Lung (tissue), 12 donors: Measurements from ENCODE around the gene EXPH5. TPM values are rescaled to one million over a fixed set of nuclear protein-coding genes. Genes with fewer than 3 reads are reported as not detected.

ENCODE experiments used
- ATAC-seq: fragments of 200-7000 bp; cut with Tn5 transposase; one replicate; pipeline ENCODE4 v1.9.1; 2020; ENCODE audit warnings: moderate number of reproducible peaks; ENCODE audit not compliant: insufficient read depth, low FRiP score
- DNase-seq, 3 donors: peaks; one replicate each; pipeline ENCODE4 v3.0.0-alpha.2; 2013 to 2017
- H3K27ac ChIP-seq, 2 donors: one replicate each; pipeline ENCODE4 v1.5.1; 2013; ENCODE audit warnings: mild to moderate bottlenecking in 2 of 2, moderate library complexity in 2 of 2, control low read depth in 1 of 2, inconsistent platforms in 1 of 2, low read depth in 1 of 2, low read length in 1 of 2
- H3K27me3 ChIP-seq, 3 donors: one replicate each; pipeline ENCODE4 v1.5.1; 2013; ENCODE audit warnings: low read length in 2 of 3; ENCODE audit not compliant: control insufficient read depth in 3 of 3, insufficient read depth in 3 of 3
- H3K36me3 ChIP-seq, 4 donors: one replicate each; pipeline ENCODE4 v1.5.1; 2013; ENCODE audit warnings: low read length in 4 of 4, mild to moderate bottlenecking in 1 of 4, moderate library complexity in 1 of 4; ENCODE audit not compliant: control insufficient read depth in 4 of 4, insufficient read depth in 4 of 4
- H3K4me1 ChIP-seq, 5 donors: one replicate each; pipeline ENCODE4 v1.5.1; 2013; ENCODE audit warnings: low read length in 5 of 5, mild to moderate bottlenecking in 2 of 5, moderate library complexity in 1 of 5; ENCODE audit not compliant: control insufficient read depth in 5 of 5, insufficient read depth in 5 of 5
- H3K4me3 ChIP-seq: one replicate; pipeline ENCODE4 v1.5.1; 2013; ENCODE audit warnings: mild to moderate bottlenecking, control low read depth, moderate library complexity
- H3K9ac ChIP-seq, 2 donors: one replicate each; pipeline ENCODE4 v1.5.1; 2013; ENCODE audit warnings: low read length in 2 of 2, control low read depth in 1 of 2; ENCODE audit not compliant: insufficient read depth in 1 of 2
- H3K9me3 ChIP-seq, 4 donors: one replicate each; pipeline ENCODE4 v1.5.1; 2013; ENCODE audit warnings: low read length in 3 of 4, mild to moderate bottlenecking in 1 of 4, moderate library complexity in 1 of 4; ENCODE audit not compliant: control insufficient read depth in 4 of 4, insufficient read depth in 3 of 4
- CTCF ChIP-seq: IDR thresholded peaks from 2 replicates; pipeline ENCODE4 v1.5.1; 2012; ENCODE audit warnings: mild to moderate bottlenecking; ENCODE audit errors: control extremely low read depth, extremely low read depth
- WGBS, 2 donors: extraction: QIAGEN DNeasy Blood & Tissue Kit; methylation state at CpG; one replicate each; pipeline ENCODE4 v1.1.7; 2013; 5-methylcytosine and 5-hydroxymethylcytosine counted together
- polyA plus RNA-seq, 2 donors: library from polyadenylated mRNA; stranded (reverse); fragments of 200-250 nt; gene quantifications; one replicate each; pipeline ENCODE4 v1.2.1, GENCODE V29; 2013
- total RNA-seq, 2 donors: library from RNA; depleted of rRNA in 1 of 2; stranded (reverse); fragments of >200 nt in 1 of 2; gene quantifications; one replicate each; pipeline ENCODE4 v1.2.1, GENCODE V29; 2014 to 2021
- donor health status: control.
- donor health status: control.
- donor health status: Bipolar disorder and iron deficiency.
- donor health status: healthy.
- donor health status: DM: yes; HTN: yes; CAD: no.

EXPH5 gene
- total and polyA plus RNA-seq, 4 donors: 1.1 to 28.8 (median 15.2) TPM

GRCh38 chr11:108616549-108616948 is 23.0 kb upstream of the EXPH5 start:
- Histone ChIP-seq H3K27me3 (no peaks in the 10 kb centered on the region), H3K9me3 (no peaks in the 10 kb centered on the region), H3K9ac (no peak overlapping the region), H3K27ac (no peak overlapping the region), H3K4me1 (no peaks in the 10 kb centered on the region), H3K4me3 (no peak overlapping the region), H3K36me3 (no peaks in the 10 kb centered on the region)
- TF ChIP-seq CTCF: no peak
- DNase-seq: no peak
- no peak for ATAC-seq
- 87 to 90% methylated on average over 3 of the region's 3 CpGs for WGBS, 2 donors

GRCh38 chr11:108614086-108614485 is 20.5 kb upstream of the EXPH5 start:
- no peak for ATAC-seq
- Histone ChIP-seq H3K4me1 (no peaks in the 10 kb centered on the region), H3K27me3 (no peaks in the 10 kb centered on the region), H3K27ac (no peak overlapping the region), H3K36me3 (no peaks in the 10 kb centered on the region), H3K9ac (no peak overlapping the region), H3K4me3 (no peak overlapping the region), H3K9me3 (no peaks in the 10 kb centered on the region)
- TF ChIP-seq CTCF: no peak
- 93 to 94% methylated on average over 3 of the region's 3 CpGs for WGBS, 2 donors
- DNase-seq: no peak

- Histone ChIP-seq H3K9me3 (no peaks in the 10 kb centered on the region), H3K9ac (no peak overlapping the region), H3K4me3 (no peak overlapping the region), H3K27me3 (no peaks in the 10 kb centered on the region), H3K36me3 (no peaks in the 10 kb centered on the region), H3K27ac (no peak overlapping the region), H3K4me1 (no peaks in the 10 kb centered on the region)
- no peak for TF ChIP-seq CTCF
- ATAC-seq (no peak), DNase-seq (no peak)
- 81 to 89% methylated on average over 5 of the region's 5 CpGs for WGBS, 2 donors
Measured at GRCh38 chr11:108609682-108610081, 16.1 kb upstream of the EXPH5 start.

GRCh38 chr11:108608548-108608947 is 15.0 kb upstream of the EXPH5 start:
- Histone ChIP-seq H3K36me3 (no peaks in the 10 kb centered on the region), H3K9ac (no peak overlapping the region), H3K9me3 (no peaks in the 10 kb centered on the region), H3K27ac (no peak overlapping the region), H3K27me3 (no peaks in the 10 kb centered on the region), H3K4me1 (no peaks in the 10 kb centered on the region), H3K4me3 (no peak overlapping the region)
- WGBS, 2 donors: 92 to 98% methylated on average over 1 of the region's 1 CpG
- no peak for DNase-seq
- no peak for TF ChIP-seq CTCF
- no peak for ATAC-seq
